Measurements from ENCODE around the gene EYS.

The EYS gene

GRCh38 chr6:64703922-64704321 lies 1003.1 kb downstream of the EYS start:
- Histone ChIP-seq H3K27ac (ENCODE audit: insufficient read depth in 1 of 2, low read depth in 1 of 2, low read length in 2 of 2, poor library complexity in 1 of 2, severe bottlenecking in 2 of 2) (no peak overlapping the region), H3K4me3 (ENCODE audit: control insufficient read depth in 1 of 7, extremely low read depth in 1 of 7, insufficient read depth in 4 of 7, low read depth in 2 of 7, low read length in 6 of 7) (no peak overlapping the region), H3K4me1 (ENCODE audit: control extremely low read depth in 1 of 4, control insufficient read depth in 4 of 4, insufficient read depth in 4 of 4, low read length in 3 of 4) (no peaks in the 10 kb centered on the region), H3K9me3 (ENCODE audit: control extremely low read depth in 1 of 5, control insufficient read depth in 4 of 5, insufficient read depth in 2 of 5, low read depth in 1 of 5, low read length in 4 of 5) (peaks cover 0 to 2% (median 0%) of the 10 kb centered on the region in 5 experiments), H3K36me3 (ENCODE audit: control insufficient read depth in 4 of 4, insufficient read depth in 4 of 4, low read length in 3 of 4) (no peaks in the 10 kb centered on the region), H3K27me3 (replicated peaks in 2 of 5; ENCODE audit: control insufficient read depth in 4 of 5, insufficient read depth in 5 of 5, low read length in 4 of 5) (no peaks in the 10 kb centered on the region)
- ChIA-PET POLR2A (no interaction called here), CTCF (no interaction called here)
- DNase-seq, result no peak
- WGBS (ENCODE audit: insufficient coverage), result no CpG with 5 or more reads among the region's 2 CpGs

GRCh38 chr6:64696053-64696452 lies 1011.0 kb downstream of the EYS start:
- H3K9me3 ChIP-seq (ENCODE audit: control extremely low read depth in 1 of 5, control insufficient read depth in 4 of 5, insufficient read depth in 2 of 5, low read depth in 1 of 5, low read length in 4 of 5), result peaks cover 0 to 8% (median 3%) of the 10 kb centered on the region in 5 experiments
- WGBS (ENCODE audit: insufficient coverage), result no CpG with 5 or more reads among the region's 1 CpG
- POLR2A ChIA-PET, result no interaction called here

GRCh38 chr6:64694356-64694755 lies 1012.7 kb downstream of the EYS start:
- Histone ChIP-seq H3K36me3 (ENCODE audit: control insufficient read depth in 4 of 4, insufficient read depth in 4 of 4, low read length in 3 of 4) (no peaks in the 10 kb centered on the region), H3K27me3 (replicated peaks in 2 of 5; ENCODE audit: control insufficient read depth in 4 of 5, insufficient read depth in 5 of 5, low read length in 4 of 5) (no peaks in the 10 kb centered on the region), H3K27ac (ENCODE audit: insufficient read depth in 1 of 2, low read depth in 1 of 2, low read length in 2 of 2, poor library complexity in 1 of 2, severe bottlenecking in 2 of 2) (no peak overlapping the region), H3K9me3 (ENCODE audit: control extremely low read depth in 1 of 5, control insufficient read depth in 4 of 5, insufficient read depth in 2 of 5, low read depth in 1 of 5, low read length in 4 of 5) (peaks cover 0 to 10% (median 3%) of the 10 kb centered on the region in 5 experiments), H3K4me3 (ENCODE audit: control insufficient read depth in 1 of 7, extremely low read depth in 1 of 7, insufficient read depth in 4 of 7, low read depth in 2 of 7, low read length in 6 of 7) (no peak overlapping the region), H3K4me1 (ENCODE audit: control extremely low read depth in 1 of 4, control insufficient read depth in 4 of 4, insufficient read depth in 4 of 4, low read length in 3 of 4) (no peaks in the 10 kb centered on the region)
- 86% methylated on average over 2 of the region's 3 CpGs for WGBS (ENCODE audit: insufficient coverage)
- CTCF ChIA-PET, result no interaction called here
- no peak for DNase-seq
- POLR2A ChIA-PET, result no interaction called here

More at GRCh38 chr6:64696053-64696452, 1011.0 kb downstream of the EYS start:
- Histone ChIP-seq H3K36me3 (ENCODE audit: control insufficient read depth in 4 of 4, insufficient read depth in 4 of 4, low read length in 3 of 4) (no peaks in the 10 kb centered on the region), H3K4me1 (ENCODE audit: control extremely low read depth in 1 of 4, control insufficient read depth in 4 of 4, insufficient read depth in 4 of 4, low read length in 3 of 4) (no peaks in the 10 kb centered on the region), H3K27me3 (replicated peaks in 2 of 5; ENCODE audit: control insufficient read depth in 4 of 5, insufficient read depth in 5 of 5, low read length in 4 of 5) (no peaks in the 10 kb centered on the region), H3K4me3 (ENCODE audit: control insufficient read depth in 1 of 7, extremely low read depth in 1 of 7, insufficient read depth in 4 of 7, low read depth in 2 of 7, low read length in 6 of 7) (no peak overlapping the region), H3K27ac (ENCODE audit: insufficient read depth in 1 of 2, low read depth in 1 of 2, low read length in 2 of 2, poor library complexity in 1 of 2, severe bottlenecking in 2 of 2) (no peak overlapping the region)
- DNase-seq, result no peak
- CTCF ChIA-PET, result no interaction called here

DNA sequence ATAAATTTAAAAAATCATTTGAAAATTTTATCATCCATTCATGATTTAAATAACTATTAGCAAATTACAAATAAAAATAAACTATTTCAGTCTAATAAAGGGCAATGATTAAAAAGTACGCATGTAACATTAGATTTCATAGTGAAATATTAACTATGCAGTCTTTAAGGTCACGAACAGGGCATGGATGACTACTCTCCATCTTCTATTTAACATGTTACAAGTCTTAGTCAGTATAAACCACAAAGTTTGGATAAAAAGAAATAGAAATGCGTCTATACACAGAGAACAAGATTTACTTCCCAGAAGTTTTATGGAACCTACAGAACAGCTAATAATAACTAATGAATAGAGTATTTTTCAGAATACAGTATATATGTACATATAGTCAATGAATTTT lies 1016.0 kb downstream of the EYS start:
- Histone ChIP-seq H3K4me1 (ENCODE audit: control extremely low read depth in 1 of 4, control insufficient read depth in 4 of 4, insufficient read depth in 4 of 4, low read length in 3 of 4) (no peaks in the 10 kb centered on the region), H3K36me3 (ENCODE audit: control insufficient read depth in 4 of 4, insufficient read depth in 4 of 4, low read length in 3 of 4) (no peaks in the 10 kb centered on the region), H3K9me3 (ENCODE audit: control extremely low read depth in 1 of 5, control insufficient read depth in 4 of 5, insufficient read depth in 2 of 5, low read depth in 1 of 5, low read length in 4 of 5) (peaks cover 0 to 6% (median 2%) of the 10 kb centered on the region in 5 experiments), H3K4me3 (ENCODE audit: control insufficient read depth in 1 of 7, extremely low read depth in 1 of 7, insufficient read depth in 4 of 7, low read depth in 2 of 7, low read length in 6 of 7) (no peak overlapping the region), H3K27me3 (replicated peaks in 2 of 5; ENCODE audit: control insufficient read depth in 4 of 5, insufficient read depth in 5 of 5, low read length in 4 of 5) (no peaks in the 10 kb centered on the region), H3K27ac (ENCODE audit: insufficient read depth in 1 of 2, low read depth in 1 of 2, low read length in 2 of 2, poor library complexity in 1 of 2, severe bottlenecking in 2 of 2) (no peak overlapping the region)
- no CpG with 5 or more reads among the region's 3 CpGs for WGBS (ENCODE audit: insufficient coverage)
- ChIA-PET CTCF (no interaction called here), POLR2A (no interaction called here)
- DNase-seq, result no peak

DNA sequence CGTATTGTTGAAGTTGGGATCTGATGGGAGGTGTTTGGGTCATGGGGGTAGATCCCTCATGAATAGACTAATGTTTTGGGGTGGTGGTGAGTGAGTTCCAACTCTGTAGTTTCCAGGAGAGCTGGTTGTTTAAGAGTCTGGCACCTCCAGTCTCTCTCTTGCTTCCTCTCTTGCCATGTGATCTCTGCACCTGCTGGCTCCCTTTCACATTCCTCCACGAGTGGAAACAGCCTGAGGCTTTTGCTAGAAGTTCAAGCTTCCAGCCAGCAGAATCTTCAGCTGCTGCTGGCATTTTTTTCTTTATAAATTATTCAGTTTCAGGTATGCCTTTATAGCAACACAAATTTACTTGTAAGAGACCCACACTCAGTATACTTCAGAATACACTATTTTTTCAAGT lies 1021.6 kb downstream of the EYS start:
- POLR2A ChIA-PET, result no interaction called here
- peaks cover 0 to 7% (median 2%) of the 10 kb centered on the region in 4 experiments for H3K4me1 ChIP-seq (ENCODE audit: control extremely low read depth in 1 of 4, control insufficient read depth in 4 of 4, insufficient read depth in 4 of 4, low read length in 3 of 4)
- H3K36me3 ChIP-seq (ENCODE audit: control insufficient read depth in 4 of 4, insufficient read depth in 4 of 4, low read length in 3 of 4), result no peaks in the 10 kb centered on the region
- CTCF ChIA-PET, result interaction anchor here (1.0 kb wide), 1 partner anchor 24 kb away, joined by 3 read pairs; no protein-coding TSS in a partner anchor
- H3K9me3 ChIP-seq (ENCODE audit: control extremely low read depth in 1 of 5, control insufficient read depth in 4 of 5, insufficient read depth in 2 of 5, low read depth in 1 of 5, low read length in 4 of 5), result peaks cover 0 to under 1% (median 0%) of the 10 kb centered on the region in 5 experiments
- H3K27me3 ChIP-seq (replicated peaks in 2 of 5; ENCODE audit: control insufficient read depth in 4 of 5, insufficient read depth in 5 of 5, low read length in 4 of 5), result no peaks in the 10 kb centered on the region
- H3K27ac ChIP-seq (ENCODE audit: insufficient read depth in 1 of 2, low read depth in 1 of 2, low read length in 2 of 2, poor library complexity in 1 of 2, severe bottlenecking in 2 of 2), result no peak overlapping the region
- no peak for DNase-seq
- H3K4me3 ChIP-seq (ENCODE audit: control insufficient read depth in 1 of 7, extremely low read depth in 1 of 7, insufficient read depth in 4 of 7, low read depth in 2 of 7, low read length in 6 of 7), result no peak overlapping the region
- 56% methylated on average over 2 of the region's 2 CpGs for WGBS (ENCODE audit: insufficient coverage)

- H3K36me3 ChIP-seq (ENCODE audit: control insufficient read depth in 4 of 4, insufficient read depth in 4 of 4, low read length in 3 of 4), result no peaks in the 10 kb centered on the region
- WGBS (ENCODE audit: insufficient coverage), result 83% methylated on average over 3 of the region's 8 CpGs
- ChIA-PET CTCF (no interaction called here), POLR2A (no interaction called here)
- no peak overlapping the region for H3K27ac ChIP-seq (ENCODE audit: insufficient read depth in 1 of 2, low read depth in 1 of 2, low read length in 2 of 2, poor library complexity in 1 of 2, severe bottlenecking in 2 of 2)
- no peaks in the 10 kb centered on the region for H3K9me3 ChIP-seq (ENCODE audit: control extremely low read depth in 1 of 5, control insufficient read depth in 4 of 5, insufficient read depth in 2 of 5, low read depth in 1 of 5, low read length in 4 of 5)
- no peaks in the 10 kb centered on the region for H3K27me3 ChIP-seq (replicated peaks in 2 of 5; ENCODE audit: control insufficient read depth in 4 of 5, insufficient read depth in 5 of 5, low read length in 4 of 5)
- DNase-seq, result no peak
- H3K4me3 ChIP-seq (ENCODE audit: control insufficient read depth in 1 of 7, extremely low read depth in 1 of 7, insufficient read depth in 4 of 7, low read depth in 2 of 7, low read length in 6 of 7), result peak overlapping the region in 1 of 7 experiments; percentile 4
- H3K4me1 ChIP-seq (ENCODE audit: control extremely low read depth in 1 of 4, control insufficient read depth in 4 of 4, insufficient read depth in 4 of 4, low read length in 3 of 4), result peaks cover 0 to 12% (median 6%) of the 10 kb centered on the region in 4 experiments
These were observed 1023.3 kb downstream of the EYS start for GRCh38 chr6:64683682-64684081.

- Histone ChIP-seq H3K4me1 (ENCODE audit: control extremely low read depth in 1 of 4, control insufficient read depth in 4 of 4, insufficient read depth in 4 of 4, low read length in 3 of 4) (peaks cover 0 to 12% (median 6%) of the 10 kb centered on the region in 4 experiments), H3K9me3 (ENCODE audit: control extremely low read depth in 1 of 5, control insufficient read depth in 4 of 5, insufficient read depth in 2 of 5, low read depth in 1 of 5, low read length in 4 of 5) (no peaks in the 10 kb centered on the region), H3K4me3 (ENCODE audit: control insufficient read depth in 1 of 7, extremely low read depth in 1 of 7, insufficient read depth in 4 of 7, low read depth in 2 of 7, low read length in 6 of 7) (no peak overlapping the region), H3K36me3 (ENCODE audit: control insufficient read depth in 4 of 4, insufficient read depth in 4 of 4, low read length in 3 of 4) (no peaks in the 10 kb centered on the region), H3K27ac (ENCODE audit: insufficient read depth in 1 of 2, low read depth in 1 of 2, low read length in 2 of 2, poor library complexity in 1 of 2, severe bottlenecking in 2 of 2) (no peak overlapping the region), H3K27me3 (replicated peaks in 2 of 5; ENCODE audit: control insufficient read depth in 4 of 5, insufficient read depth in 5 of 5, low read length in 4 of 5) (no peaks in the 10 kb centered on the region)
- no peak for DNase-seq
- ChIA-PET CTCF (no interaction called here), POLR2A (no interaction called here)
- 97% methylated on average over 19 of the region's 23 CpGs for WGBS (ENCODE audit: insufficient coverage)
These were observed 1025.4 kb downstream of the EYS start for GRCh38 chr6:64681416-64682160.
